HG03060 (cell line): ENCODE results near the gene COL17A1.

Experiments
- ATAC-seq: cut with Tn5 transposase; IDR thresholded peaks from one replicate; pipeline ENCODE4 v1.9.1; 2021; ENCODE audit warnings: low read depth, moderate number of reproducible peaks; ENCODE audit not compliant: unreplicated experiment

The COL17A1 gene

DNA sequence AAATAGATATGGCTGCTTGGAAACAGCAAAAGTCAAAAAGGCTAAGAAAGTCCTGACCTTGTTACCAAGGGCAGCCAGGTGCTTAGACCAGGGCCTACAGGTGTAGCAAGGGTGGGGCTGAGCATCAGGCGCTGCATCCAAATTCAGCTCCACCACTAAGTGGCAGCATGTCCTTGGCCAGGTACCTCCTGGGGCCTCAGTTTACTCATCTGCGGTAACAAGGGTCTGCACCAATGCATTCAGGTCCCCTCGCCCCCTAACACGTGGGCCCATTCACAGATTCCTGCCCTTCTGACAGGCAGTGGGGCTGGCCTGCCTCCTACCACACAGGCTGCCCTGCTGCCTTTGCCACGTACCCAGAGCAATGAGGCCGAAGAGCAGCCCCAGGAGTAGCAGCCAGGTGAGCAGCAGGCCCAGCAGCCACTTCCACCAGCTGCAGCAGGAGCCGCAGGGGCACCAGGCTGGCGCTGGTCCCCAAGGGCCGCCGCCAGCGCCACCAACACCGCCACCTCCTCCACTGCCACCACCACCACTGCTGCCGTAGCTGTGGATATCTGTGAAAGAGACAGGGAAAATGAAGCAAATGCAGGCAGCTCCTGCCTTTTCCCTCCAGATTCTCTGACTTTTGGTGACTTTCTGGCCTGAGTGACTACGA, 28.9 kb downstream of the COL17A1 start:
- ATAC-seq = no peak

DNA sequence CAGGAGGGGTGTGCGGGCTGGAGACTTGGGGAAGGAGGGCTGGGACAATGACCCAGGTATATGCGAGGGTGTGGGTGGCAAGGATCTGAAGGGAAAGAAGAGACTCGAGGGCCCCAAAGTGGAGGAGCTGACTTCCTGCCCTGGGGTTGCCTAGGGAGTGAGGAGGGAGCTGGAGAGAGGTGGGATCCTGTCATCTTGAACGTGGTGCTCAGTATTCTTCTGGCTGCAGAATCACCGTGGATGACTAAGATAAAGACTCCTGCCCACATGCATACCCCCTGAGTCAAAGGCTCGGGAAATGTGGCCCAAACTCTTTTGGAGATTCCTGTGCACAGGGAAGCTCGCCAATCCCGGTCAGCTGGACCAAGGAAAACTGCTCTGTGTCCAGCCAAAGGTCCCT, 31.2 kb downstream of the COL17A1 start:
- no peak for ATAC-seq

DNA sequence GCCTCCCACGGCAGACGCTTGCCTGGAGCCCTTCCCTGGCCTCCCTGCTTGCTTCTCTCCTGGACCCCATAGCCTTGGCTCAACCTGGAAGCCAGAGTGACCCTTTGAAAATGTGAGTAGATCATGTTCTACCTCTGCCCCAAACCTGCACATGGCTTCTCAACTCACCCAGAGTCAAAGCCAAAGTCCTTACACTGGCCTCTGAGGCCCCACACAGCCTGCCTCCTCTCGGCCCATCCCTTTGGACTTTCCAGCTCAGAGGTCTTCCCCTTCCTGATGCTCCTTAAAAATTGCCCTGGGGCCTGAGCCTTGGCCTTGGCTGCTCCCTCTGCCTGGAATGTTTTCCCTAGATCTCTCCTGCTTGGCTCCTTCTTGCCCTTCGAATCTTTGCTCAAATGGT, 32.5 kb downstream of the COL17A1 start:
- ATAC-seq = no peak

DNA sequence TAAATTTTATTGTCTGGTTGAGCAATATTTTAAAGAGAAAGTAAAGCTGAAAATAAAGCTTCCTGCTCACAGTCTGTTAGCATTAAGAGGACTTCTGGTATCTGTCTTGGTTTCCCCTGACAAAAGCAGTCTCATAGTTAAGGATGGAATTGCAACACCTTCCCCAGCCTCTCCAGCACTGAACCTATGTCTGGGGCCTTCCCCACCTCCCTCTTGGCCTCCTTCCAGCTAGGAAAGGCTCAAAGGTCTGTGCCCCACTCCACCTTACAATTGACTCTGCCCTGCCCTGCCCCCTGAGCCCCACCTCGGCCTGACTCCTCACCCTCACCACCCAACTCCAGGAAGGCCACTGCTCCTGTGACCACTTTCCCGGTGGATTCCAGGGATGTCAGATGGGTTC, 33.2 kb downstream of the COL17A1 start:
- no peak for ATAC-seq

DNA sequence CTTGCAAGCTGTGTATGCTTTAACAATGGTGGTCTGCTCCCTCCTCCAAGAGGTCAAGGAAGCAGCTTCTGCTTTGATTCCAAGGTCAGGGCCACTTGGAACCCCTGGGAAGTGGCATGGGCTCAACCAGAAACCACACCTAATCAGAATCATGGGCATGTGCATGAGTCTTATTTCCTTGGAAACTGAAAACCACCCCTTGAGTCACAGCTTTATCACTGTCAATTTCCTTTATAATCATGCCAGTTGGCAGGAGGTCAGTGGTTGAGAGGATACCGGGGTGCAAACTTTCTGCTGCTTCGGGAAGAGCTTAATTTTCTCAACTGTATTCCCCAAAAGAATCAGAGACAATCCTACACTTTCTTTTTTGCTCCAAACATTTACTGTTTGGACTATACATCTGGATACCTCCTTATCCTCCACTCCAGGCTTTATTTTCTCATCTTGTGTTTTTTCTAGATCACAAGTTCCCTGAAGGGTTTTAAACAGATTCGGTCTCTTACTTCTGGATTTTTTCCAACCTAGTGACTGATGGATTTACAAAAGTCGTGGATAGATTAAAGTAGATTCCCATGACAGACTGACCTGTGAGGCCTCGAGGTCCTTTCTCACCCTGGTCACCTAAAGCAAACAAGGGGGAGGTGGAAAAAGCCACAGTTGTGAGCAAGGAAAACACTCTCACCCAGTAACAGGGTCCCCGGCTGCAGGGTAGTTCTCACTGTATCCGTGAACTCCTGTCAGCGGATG, 36.0 kb downstream of the COL17A1 start:
- no peak for ATAC-seq

DNA sequence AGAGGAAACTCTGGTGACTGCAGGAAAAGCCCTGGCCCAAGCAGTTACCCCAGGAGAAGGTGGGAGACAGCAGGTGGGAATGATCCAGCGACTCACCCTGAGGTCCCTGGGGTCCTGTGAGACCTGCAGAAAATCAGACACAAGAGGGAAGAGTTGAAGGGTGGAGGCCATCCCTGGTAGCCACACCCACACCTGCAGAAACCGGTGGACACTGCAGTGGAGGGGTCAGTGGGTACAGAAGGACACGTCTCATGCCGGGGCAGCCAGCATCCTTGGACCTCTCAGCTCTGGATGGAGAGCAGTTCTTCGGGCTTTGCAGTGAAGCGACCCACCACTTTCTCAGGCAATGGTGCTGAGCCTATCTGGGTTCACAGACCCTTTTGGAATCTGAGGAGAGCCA, 39.0 kb downstream of the COL17A1 start:
- no peak for ATAC-seq

DNA sequence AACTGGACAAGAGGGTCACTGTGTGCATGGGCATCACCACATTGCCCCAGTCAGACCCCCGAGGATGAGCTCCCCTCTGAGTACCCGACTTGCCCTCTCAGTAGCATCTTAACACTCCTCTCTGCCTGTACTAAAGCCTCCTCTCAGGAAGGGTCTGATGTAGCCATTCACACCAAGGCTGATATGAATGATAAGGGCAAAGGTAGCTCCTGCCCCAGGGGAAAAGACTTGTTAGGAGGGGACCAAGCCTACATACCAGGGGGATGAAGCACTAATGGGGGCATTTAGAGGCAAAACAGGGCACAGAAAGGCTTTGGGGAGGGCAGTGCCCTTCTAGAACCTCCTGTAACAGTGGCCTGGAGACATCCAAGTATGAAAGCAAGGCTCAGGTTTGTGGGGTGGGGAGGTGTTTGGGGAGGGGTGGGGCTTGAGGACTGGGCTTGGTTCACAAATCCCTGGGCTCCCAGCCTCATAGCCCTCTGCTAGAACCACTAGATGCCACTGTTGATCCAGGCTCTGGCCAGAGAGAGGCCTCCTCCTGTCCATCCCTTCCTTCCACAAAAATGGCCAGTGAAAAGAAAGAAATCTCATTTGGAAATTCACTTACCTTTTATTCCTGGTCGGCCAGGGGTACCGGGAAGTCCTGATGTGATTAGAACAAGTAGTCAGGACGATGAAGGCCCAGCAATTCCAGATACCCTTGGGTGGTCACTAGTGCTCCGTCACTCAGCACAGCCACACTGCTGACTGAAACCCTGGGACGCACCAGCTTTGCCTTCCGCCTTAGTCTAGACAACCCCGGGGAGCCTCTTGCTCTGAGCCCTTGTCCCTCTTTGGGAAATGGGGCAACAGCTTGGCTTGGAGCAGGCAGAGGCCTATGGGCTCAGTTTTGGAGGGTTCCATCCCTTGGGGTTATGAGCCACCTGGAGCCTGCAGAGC, 40.3 kb downstream of the COL17A1 start:
- ATAC-seq = no peak

DNA sequence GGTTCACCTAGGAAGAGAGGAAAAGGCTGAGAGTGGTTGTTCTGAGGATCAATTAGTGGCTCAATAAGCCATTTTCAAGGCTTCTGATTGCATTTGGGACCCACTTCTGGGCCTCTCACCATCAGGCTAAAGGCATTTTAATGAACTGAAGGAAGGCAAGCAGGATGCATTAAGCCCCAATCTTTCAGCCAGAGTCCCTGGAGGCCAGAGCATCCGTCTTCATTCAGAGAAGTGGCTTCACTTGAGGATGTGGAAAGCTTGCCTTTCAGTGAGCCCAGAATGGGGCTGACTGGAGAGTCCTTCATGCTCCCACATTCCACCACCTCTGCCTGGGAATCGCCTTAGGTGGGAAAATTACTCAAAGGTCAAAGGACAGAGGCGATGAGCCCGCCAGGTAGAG, 41.8 kb downstream of the COL17A1 start:
- ATAC-seq = no peak

DNA sequence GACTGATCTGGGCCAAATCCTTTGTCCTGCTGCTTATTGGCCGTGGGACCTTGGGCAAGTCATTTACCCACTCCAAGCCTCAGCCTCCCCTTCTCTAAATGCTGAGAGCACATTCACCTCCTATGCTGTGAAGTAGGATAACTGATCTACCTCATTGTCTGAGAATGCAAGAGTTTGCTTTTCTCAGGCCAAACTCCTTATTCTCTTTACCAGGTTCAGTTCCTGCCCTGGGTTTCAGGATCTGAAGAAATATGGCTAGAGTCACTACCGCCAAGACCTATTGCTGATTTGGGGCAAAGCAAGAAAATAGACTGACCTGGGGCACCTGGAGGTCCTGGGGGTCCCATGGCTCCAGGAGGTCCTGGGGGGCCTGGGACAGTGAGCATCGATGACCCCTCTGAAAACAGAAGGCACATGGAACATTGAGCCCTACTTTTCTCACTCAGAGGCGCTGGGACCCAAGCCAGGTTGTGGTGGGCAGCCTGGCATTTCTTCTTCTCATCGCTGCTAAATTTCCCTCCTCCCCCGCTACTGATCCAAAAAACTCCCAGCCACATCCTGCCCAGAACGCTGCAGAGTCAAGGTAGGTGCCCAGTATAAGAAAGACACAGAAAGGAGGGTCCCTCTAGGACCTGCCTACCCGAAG, 42.4 kb downstream of the COL17A1 start:
- no peak for ATAC-seq

DNA sequence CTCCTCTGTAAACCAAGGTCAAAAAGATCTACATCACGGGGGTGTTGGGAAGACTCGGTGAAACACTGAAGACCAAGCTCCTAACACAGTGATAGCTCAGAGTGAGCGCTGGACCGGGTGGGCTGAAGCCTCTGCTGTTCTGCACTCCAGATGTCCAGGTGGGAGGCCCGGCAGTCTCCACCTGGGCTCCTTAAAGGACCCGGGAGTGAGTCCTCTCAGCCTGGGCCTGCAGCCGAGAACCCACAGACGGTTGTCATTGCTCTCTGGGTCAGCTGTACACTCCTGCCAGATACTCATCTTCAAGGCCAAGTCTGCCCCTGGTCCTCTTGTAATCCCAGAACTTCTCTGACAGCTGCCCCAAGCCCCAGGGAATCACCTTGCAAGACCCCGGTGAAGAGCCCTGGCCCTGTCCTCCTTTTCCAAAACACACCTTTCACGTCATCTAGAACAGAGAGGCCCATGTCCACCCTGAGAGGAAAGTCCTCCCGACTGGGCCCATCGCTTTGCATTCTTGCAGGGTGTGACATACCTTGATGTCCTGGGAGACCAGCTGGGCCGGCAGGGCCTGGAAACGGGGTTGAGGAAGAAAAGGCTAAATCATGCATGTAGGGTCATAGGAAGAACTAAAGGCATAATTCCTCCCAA, 43.7 kb downstream of the COL17A1 start:
- ATAC-seq = no peak

DNA sequence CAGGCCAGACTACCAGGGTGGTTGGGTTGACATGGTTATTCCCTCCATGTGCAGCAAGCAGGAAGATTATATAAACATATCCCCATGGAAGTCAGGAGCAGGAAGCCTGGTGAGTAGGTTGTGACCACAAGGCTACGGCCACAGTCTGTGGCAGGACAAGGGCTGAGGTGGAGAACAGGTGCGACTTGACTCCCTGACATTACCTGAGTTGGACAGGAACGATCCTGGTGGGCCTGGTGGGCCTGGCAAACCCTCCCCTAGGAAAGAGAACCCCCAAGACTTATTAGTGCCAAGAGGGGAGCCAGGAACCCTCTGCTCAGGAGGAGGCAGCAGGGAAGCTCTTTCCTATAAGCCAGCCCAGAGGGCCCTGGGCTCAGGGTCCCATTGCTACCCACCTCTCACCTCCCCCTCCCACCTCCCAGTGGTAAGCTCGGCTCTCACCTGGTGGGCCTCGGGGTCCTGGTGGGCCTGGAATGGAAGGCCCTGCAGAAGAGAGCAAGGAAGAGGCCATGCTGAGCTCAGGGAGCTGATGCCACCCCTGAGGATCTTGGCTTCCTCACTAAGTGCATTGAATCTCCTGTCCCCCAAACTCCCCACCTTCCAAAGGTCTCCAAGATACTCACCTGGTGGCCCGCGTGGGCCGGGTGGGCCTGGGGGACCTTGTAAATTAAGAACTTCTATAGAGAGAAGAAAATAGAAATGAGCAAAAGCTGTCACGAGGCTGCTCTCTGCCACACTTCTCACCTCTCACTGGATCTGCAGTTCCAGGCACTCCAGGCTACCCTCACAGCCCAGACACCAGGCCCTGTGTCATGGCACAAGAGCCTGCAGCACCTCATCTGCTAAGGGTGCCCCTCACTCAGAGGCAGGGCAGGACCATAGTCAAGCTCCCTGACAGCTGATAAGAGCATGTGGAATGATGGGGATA, 44.6 kb downstream of the COL17A1 start:
- ATAC-seq = no peak

DNA sequence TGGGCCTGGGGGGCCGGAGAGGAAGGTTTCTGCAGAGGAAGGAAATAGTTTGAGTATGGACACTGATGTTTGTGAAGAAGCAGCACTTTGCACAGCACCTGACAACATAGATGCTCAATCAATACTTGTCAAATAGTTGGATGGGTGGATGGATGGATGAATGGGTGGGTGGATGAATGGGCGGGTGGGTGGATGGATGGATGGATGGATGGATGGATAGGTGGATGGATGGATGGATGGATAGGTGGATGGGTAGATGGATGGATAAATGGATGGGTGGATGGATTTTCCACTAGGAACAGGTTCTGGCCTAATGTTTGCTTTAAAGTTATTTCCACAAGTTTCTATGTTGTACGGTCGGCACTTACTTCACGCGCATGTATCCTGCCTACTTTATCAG, 45.3 kb downstream of the COL17A1 start:
- ATAC-seq = no peak

DNA sequence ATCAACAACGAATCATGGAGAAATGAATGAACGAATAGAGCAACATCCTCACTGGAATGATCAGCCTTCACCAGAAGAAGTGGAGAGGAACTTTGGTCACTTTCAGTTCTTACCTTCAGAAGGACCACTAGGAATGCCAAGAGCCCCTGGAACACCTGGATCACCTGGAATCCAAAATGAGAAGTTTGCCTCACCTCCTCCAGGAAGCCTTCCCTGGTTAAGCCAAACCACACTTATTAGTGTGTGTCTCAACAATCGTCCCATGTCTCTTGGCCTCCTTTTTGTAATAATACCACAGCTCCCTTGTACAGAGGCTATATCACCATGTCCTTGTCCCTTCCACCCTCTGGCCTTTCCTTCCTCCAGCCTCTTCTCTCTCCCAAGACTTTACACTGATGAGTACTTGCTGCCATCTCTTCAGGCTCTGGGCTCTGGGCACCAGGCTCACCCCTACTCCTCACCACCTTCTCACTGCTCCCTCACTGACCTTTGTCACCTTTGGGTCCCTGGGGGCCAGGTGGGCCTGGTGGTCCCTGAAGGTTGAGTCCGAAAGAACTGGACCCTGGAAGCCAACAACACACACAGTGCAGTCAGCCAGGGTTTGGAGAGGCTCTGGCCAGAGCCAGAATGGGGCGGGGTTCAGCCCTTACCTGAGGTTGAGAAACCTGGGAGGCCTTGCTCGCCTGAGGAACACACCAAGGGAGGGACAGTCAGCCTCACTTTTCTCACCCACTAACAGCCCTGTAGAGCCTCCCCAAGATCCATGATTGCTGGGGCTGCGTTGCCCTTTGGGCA, 46.5 kb downstream of the COL17A1 start:
- no peak for ATAC-seq

DNA sequence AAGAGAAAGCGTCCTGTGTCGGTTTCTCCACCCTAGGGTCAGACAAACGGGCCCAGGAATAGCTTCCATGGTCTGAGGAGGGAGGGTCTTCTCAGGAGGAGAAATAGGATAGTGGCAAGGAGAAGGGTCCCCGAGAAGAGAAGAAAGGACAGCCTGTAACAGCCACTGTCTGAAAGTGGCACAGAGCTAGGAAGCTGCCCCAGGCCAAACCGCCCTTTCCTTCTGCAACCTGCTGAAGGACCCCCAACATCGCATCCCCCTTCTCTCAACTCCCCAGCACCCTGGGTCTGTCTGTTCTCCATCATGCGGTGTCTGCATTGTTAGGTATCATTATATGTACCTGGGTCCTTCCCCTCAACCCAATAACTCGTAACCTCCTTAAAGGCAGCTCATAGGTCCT, 47.1 kb downstream of the COL17A1 start:
- ATAC-seq = no peak

DNA sequence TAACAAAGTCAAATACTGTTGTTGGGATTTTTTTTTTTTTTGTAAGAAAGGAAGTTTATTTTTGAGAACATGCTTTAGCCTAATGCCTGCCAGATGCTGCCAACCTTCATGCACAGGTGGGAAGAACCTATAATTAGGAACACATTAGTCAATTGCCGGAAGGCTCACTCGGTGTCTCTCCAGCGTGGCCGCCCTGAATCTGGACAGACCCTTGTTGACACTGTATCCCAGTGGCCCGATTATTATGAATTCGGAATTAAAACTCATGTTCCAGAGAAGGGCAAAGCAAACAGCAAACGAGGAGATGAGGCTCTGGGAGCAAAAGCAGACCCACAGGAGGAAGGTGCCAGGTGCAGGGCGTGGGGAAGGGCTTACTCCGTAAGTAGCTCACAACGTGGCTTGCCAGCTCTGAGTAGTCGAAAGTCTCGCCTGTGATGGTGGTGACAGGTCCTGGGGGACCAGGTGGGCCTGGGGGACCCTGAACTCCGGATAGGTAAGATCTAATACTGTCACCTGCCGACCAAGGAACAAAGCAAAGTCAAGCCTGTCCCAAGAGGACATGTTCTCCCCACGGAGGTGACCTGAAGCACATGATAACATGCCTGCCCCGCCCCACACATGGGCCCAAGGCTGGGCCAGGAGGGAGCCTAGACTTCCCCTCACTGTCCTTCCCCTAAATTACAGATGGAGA, 48.3 kb downstream of the COL17A1 start:
- ATAC-seq = no peak

DNA sequence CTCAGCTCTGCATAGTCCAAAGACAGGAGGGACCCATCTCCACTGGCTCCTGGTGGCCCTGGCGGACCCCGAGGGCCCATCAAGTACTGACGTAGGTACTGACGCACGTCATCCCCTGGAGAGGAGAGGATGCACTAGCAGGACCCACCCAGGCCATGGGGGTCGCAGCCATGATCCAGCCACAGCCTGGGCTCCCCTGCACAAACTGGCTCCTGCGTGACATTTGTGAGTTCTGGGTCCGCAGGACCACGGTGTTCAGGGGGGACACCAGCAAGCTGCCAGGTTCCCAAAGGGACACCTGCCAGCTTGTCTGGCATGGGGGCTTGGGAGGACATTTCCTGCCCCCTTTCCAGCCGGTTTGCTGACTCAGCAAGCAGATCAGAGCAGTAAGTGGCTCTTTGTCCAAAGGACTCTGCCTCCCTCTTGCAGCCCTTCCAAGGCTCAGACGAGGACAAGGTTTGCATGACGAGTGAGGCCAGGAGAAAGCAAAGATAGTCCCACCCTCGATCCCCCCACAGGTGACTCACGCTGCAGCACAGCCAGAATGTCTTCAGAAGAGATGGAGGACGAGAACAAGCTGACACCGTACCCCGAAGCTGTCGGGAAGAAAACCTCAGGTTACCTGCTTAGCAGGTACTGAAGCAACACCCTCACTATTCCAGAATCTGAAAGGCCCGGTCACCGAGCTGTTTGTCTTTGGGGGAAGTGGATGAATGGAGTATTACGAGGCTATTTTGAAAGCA, 49.0 kb downstream of the COL17A1 start:
- ATAC-seq = no peak

DNA sequence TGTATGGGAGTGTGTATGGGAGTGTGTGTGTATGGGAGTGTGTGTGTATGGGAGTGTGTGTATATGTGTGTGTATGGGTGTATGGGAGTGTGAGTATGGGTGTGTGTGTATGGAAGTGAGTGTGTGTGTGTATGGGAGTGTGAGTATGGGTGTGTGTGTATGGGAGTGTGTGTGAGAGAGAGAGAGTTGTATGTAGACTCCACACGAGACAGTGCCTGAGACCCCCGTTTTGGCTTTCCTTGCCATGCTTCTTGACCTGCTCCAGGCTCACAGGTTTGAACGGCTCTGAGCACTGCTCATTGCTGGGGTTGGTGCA, 49.7 kb downstream of the COL17A1 start:
- no peak for ATAC-seq
